GM18909 (cell line): ENCODE results near the gene SEPSECS.
A peak's percentile ranks its signal among the peaks of the same experiment; 100 is the strongest.

Experiments
- ATAC-seq: cut with Tn5 transposase; IDR thresholded peaks from one replicate; pipeline ENCODE4 v1.9.1; 2021; ENCODE audit warnings: mild to moderate bottlenecking; ENCODE audit not compliant: unreplicated experiment, poor library complexity

The SEPSECS gene

GRCh38 chr4:25158817-25159216 is 1.4 kb downstream of the SEPSECS start:
- ATAC-seq = no peak

GRCh38 chr4:25157081-25157480 is 3.2 kb downstream of the SEPSECS start:
- ATAC-seq = no peak

GRCh38 chr4:25155947-25156346 is 4.3 kb downstream of the SEPSECS start:
- no peak for ATAC-seq

- no peak for ATAC-seq
Observed at GRCh38 chr4:25154594-25155265, 5.5 kb downstream of the SEPSECS start.

- no peak for ATAC-seq
Observed at GRCh38 chr4:25146076-25146475, 14.2 kb downstream of the SEPSECS start.

GRCh38 chr4:25144870-25145481 is 15.3 kb downstream of the SEPSECS start:
- ATAC-seq = no peak

GRCh38 chr4:25142468-25142867 is 17.8 kb downstream of the SEPSECS start:
- no peak for ATAC-seq

GRCh38 chr4:25141592-25141991 is 18.7 kb downstream of the SEPSECS start:
- no peak for ATAC-seq

- ATAC-seq = no peak
Observed at GRCh38 chr4:25133132-25133531, 27.1 kb downstream of the SEPSECS start.

GRCh38 chr4:25131926-25132325 is 28.3 kb downstream of the SEPSECS start:
- ATAC-seq = no peak

GRCh38 chr4:25131381-25131780 is 28.9 kb downstream of the SEPSECS start:
- ATAC-seq = no peak

- no peak for ATAC-seq
Observed at GRCh38 chr4:25129917-25130316, 30.3 kb downstream of the SEPSECS start.

GRCh38 chr4:25128671-25129070 is 31.6 kb downstream of the SEPSECS start:
- no peak for ATAC-seq

GRCh38 chr4:25123236-25123635 is 37.0 kb downstream of the SEPSECS start:
- ATAC-seq = peak; percentile 98

- no peak for ATAC-seq
Observed at GRCh38 chr4:25120146-25120940, 39.9 kb downstream of the SEPSECS start.

GRCh38 chr4:25117716-25118472 is 42.4 kb downstream of the SEPSECS start:
- ATAC-seq = no peak

- no peak for ATAC-seq
Observed at GRCh38 chr4:25117274-25117673, 43.0 kb downstream of the SEPSECS start.

- no peak for ATAC-seq
Observed at GRCh38 chr4:25113915-25114904, 46.0 kb downstream of the SEPSECS start.

- ATAC-seq = no peak
Observed at GRCh38 chr4:25112995-25113380, 47.3 kb downstream of the SEPSECS start.
